Esophagus muscularis mucosa (tissue), 4 donors: ENCODE data around the gene FHL1. TPM values are rescaled to one million over a fixed set of nuclear protein-coding genes. Genes with fewer than 3 reads are reported as not detected.

Experiments
- DNase-seq: peaks from one replicate; pipeline ENCODE4 v3.0.0-alpha.2; 2017; ENCODE audit errors: extremely low spot score
- H3K27ac ChIP-seq, 4 donors: fragments of 200-600 bp; sonication (generic); replicated peaks in 1 of 4; 1 replicate in 3 of 4; 2 replicates in 1 of 4; pipeline ENCODE4 v1.5.1; 2016 to 2019; ENCODE audit warnings: mild to moderate bottlenecking in 1 of 4
- H3K27me3 ChIP-seq, 4 donors: fragments of 200-600 bp; sonication (generic); one replicate each; pipeline versions ENCODE4 v1.5.1 to v1.6.0; 2016 to 2019
- H3K36me3 ChIP-seq, 4 donors: fragments of 200-600 bp; sonication (generic); one replicate each; pipeline ENCODE4 v1.5.1; 2016 to 2019
- H3K4me1 ChIP-seq, 4 donors: fragments of 200-600 bp; sonication (generic); one replicate each; pipeline ENCODE4 v1.5.1; 2016 to 2019
- H3K4me3 ChIP-seq, 4 donors: fragments of 200-600 bp; sonication (generic); 1 replicate in 2 of 4; 2 replicates in 2 of 4; pipeline ENCODE4 v1.5.1; 2016 to 2019; ENCODE audit warnings: mild to moderate bottlenecking in 4 of 4, moderate library complexity in 1 of 4
- H3K9me3 ChIP-seq, 4 donors: fragments of 200-600 bp; sonication (generic); 1 replicate in 3 of 4; 2 replicates in 1 of 4; pipeline ENCODE4 v1.5.1; 2016 to 2019
- CTCF ChIP-seq, 3 experiments: fragments of 200-600 bp in 2 of 3; fragments of 450-650 bp in 1 of 3; sonication (generic) in 2 of 3; IDR thresholded peaks; one replicate each; pipeline ENCODE4 v1.5.1; 2017 to 2019; ENCODE audit warnings: antibody characterized with exemption in 3 of 3, mild to moderate bottlenecking in 2 of 3, moderate library complexity in 1 of 3
- EP300 ChIP-seq: sonication (generic); formaldehyde crosslinking; IDR thresholded peaks from one replicate; pipeline ENCODE4 v1.6.1; 2017; ENCODE audit warnings: antibody characterized with exemption
- POLR2A ChIP-seq: fragments of 450-650 bp; IDR thresholded peaks from one replicate; pipeline ENCODE4 v1.6.1; 2017; ENCODE audit warnings: antibody characterized with exemption, moderate library complexity, mild to moderate bottlenecking, low read depth
- POLR2AphosphoS5 ChIP-seq, 2 donors: sonication (generic); formaldehyde crosslinking; IDR thresholded peaks; one replicate each; pipeline ENCODE4 v1.6.1; 2017; ENCODE audit warnings: antibody characterized with exemption in 2 of 2
- WGBS: methylation state at CpG from one replicate; pipeline ENCODE4 v1.1.5; 2018; 5-methylcytosine and 5-hydroxymethylcytosine counted together
- intact Hi-C: fragments of 100-400 bp; cut with DNase I; formaldehyde crosslinking; loops from one replicate; pipeline ENCODE4 v1.15.1; 2023
- total RNA-seq, 4 donors: library from RNA; depleted of rRNA; stranded (reverse); fragments of >200 nt; gene quantifications; one replicate each; pipeline versions ENCODE4 v1.1.0 to v1.2.1, GENCODE V29; 2016

Gene FHL1
- total RNA-seq, 4 donors from 2014 or later: 2,189 to 3,092 (median 2,823) TPM

- 50% methylated on average over 9 of the region's 11 CpGs for WGBS
- H3K27ac ChIP-seq: peak overlapping the region; percentile 86 to 99 (median 96)
- peaks cover 9 to 47% (median 43%) of the 10 kb centered on the region in 4 donors for H3K4me1 ChIP-seq
- intact Hi-C loops: loop anchor here (2.0 to 5.0 kb wide), 3 partner anchors 40 to 183 kb away; partner anchors contain the start of gene MAP7D3
- no peak for TF ChIP-seq EP300
- TF ChIP-seq POLR2A: no peak
- peak; percentile 40 to 74 for TF ChIP-seq POLR2AphosphoS5 (IDR thresholded peaks at IDR 0.05)
- peak in 1 of 3 experiments; percentile 5 for TF ChIP-seq CTCF (IDR thresholded peaks at IDR 0.05)
- no peaks in the 10 kb centered on the region for H3K27me3 ChIP-seq
- DNase-seq: no peak
- H3K4me3 ChIP-seq: no peak overlapping the region
- H3K36me3 ChIP-seq: peaks cover 11 to 40% (median 30%) of the 10 kb centered on the region in 4 donors
- H3K9me3 ChIP-seq: no peaks in the 10 kb centered on the region
These were observed 64.6 kb downstream of the FHL1 start for GRCh38 chrX:136211766-136212556.

GRCh38 chrX:136212557-136213111 is 65.3 kb downstream of the FHL1 start:
- 69% methylated on average over 17 of the region's 17 CpGs for WGBS
- no peak for TF ChIP-seq EP300
- no peak for TF ChIP-seq POLR2A
- TF ChIP-seq CTCF (IDR thresholded peaks at IDR 0.05): no peak
- TF ChIP-seq POLR2AphosphoS5 (IDR thresholded peaks at IDR 0.05): peak; percentile 15 to 32
- H3K27me3 ChIP-seq: no peaks in the 10 kb centered on the region
- peaks cover 8 to 40% (median 36%) of the 10 kb centered on the region in 4 donors for H3K4me1 ChIP-seq
- H3K36me3 ChIP-seq: peaks cover 7 to 36% (median 25%) of the 10 kb centered on the region in 4 donors
- DNase-seq: no peak
- H3K4me3 ChIP-seq: no peak overlapping the region
- intact Hi-C loops: loop anchor here (2.0 to 5.0 kb wide), 3 partner anchors 40 to 184 kb away; partner anchors contain the start of gene MAP7D3
- H3K9me3 ChIP-seq: no peaks in the 10 kb centered on the region
- peak overlapping the region; percentile 86 to 99 (median 96) for H3K27ac ChIP-seq

- intact Hi-C loops: loop anchor here (5.0 kb wide), 2 partner anchors 38 to 167 kb away; partner anchors contain the start of gene MAP7D3
These were observed 67.2 kb downstream of the FHL1 start for GRCh38 chrX:136214551-136214950.

GRCh38 chrX:136215559-136215958 is 68.2 kb downstream of the FHL1 start:
- Histone ChIP-seq H3K36me3 (peaks cover 0 to 35% (median 15%) of the 10 kb centered on the region in 4 donors), H3K9me3 (no peaks in the 10 kb centered on the region), H3K27ac (peak overlapping the region in 2 of 4 donors; percentile 41 to 94), H3K27me3 (no peaks in the 10 kb centered on the region), H3K4me1 (peaks cover 0 to 14% (median 10%) of the 10 kb centered on the region in 4 donors), H3K4me3 (no peak overlapping the region)
- intact Hi-C loops: loop anchor here (5.0 kb wide), 1 partner anchor 52 kb away; no protein-coding TSS in a partner anchor
- DNase-seq: no peak
- TF ChIP-seq POLR2A (no peak), EP300 (no peak), CTCF (IDR thresholded peaks at IDR 0.05) (no peak), POLR2AphosphoS5 (IDR thresholded peaks at IDR 0.05) (no peak)

More at GRCh38 chrX:136214551-136214950, 67.2 kb downstream of the FHL1 start:
- WGBS: 59% methylated on average over 5 of the region's 7 CpGs
- peaks cover 0 to 21% (median 17%) of the 10 kb centered on the region in 4 donors for H3K4me1 ChIP-seq
- DNase-seq: no peak
- peak overlapping the region; percentile 86 to 99 (median 96) for H3K27ac ChIP-seq
- H3K4me3 ChIP-seq: no peak overlapping the region
- H3K9me3 ChIP-seq: no peaks in the 10 kb centered on the region
- no peak for TF ChIP-seq POLR2AphosphoS5 (IDR thresholded peaks at IDR 0.05)
- no peak for TF ChIP-seq EP300
- no peak for TF ChIP-seq CTCF (IDR thresholded peaks at IDR 0.05)
- TF ChIP-seq POLR2A: no peak
- H3K36me3 ChIP-seq: peaks cover 0 to 35% (median 13%) of the 10 kb centered on the region in 4 donors
- H3K27me3 ChIP-seq: no peaks in the 10 kb centered on the region
